MM.1S (cell line): ENCODE data around the gene SH3RF1.

Experiments used
- CTCF ChIP-seq: fragments of 300-600 bp; sonication (generic); IDR thresholded peaks from 2 replicates; pipeline ENCODE4 v1.5.1; 2016; ENCODE audit warnings: antibody characterized with exemption, low read length, mixed read lengths
- EZH2phosphoT487 ChIP-seq: fragments of 300-600 bp; sonication (generic); IDR thresholded peaks from 2 replicates; pipeline ENCODE4 v1.6.1; 2018; ENCODE audit warnings: antibody characterized with exemption, low read length

GRCh38 chr4:169283114-169283509 is 12.4 kb upstream of the SH3RF1 start:
- TF ChIP-seq CTCF (no peak), EZH2phosphoT487 (no peak)
